HEK293T (cell line): Measurements from ENCODE around the gene PFN4.

Source experiments
- BHLHE40 ChIP-seq: fragments of 450-650 bp; IDR thresholded peaks from 2 replicates; pipeline ENCODE4 v1.6.1; 2016; ENCODE audit warnings: mild to moderate bottlenecking, moderate library complexity, borderline replicate concordance
- ELF4 ChIP-seq: fragments of 450-650 bp; IDR thresholded peaks from 2 replicates; pipeline ENCODE4 v1.6.1; 2017; ENCODE audit warnings: antibody characterized with exemption
- HDGF ChIP-seq: fragments of 450-650 bp; IDR thresholded peaks from 2 replicates; pipeline ENCODE4 v1.6.1; 2017; ENCODE audit warnings: antibody characterized with exemption, borderline replicate concordance
- NFRKB ChIP-seq: fragments of 450-650 bp; IDR thresholded peaks from 2 replicates; pipeline ENCODE4 v1.6.1; 2016; ENCODE audit warnings: mild to moderate bottlenecking, moderate library complexity
- SP1 ChIP-seq: fragments of 450-650 bp; IDR thresholded peaks from 2 replicates; pipeline ENCODE4 v1.6.1; 2017
- TARDBP ChIP-seq: fragments of 450-650 bp; IDR thresholded peaks from 2 replicates; pipeline ENCODE4 v1.6.1; 2016

GRCh38 chr2:24162494-24162893, 39.4 kb upstream of the PFN4 start:
- TF ChIP-seq TARDBP (no peak), NFRKB (no peak), SP1 (no peak), ELF4 (no peak), BHLHE40 (no peak), HDGF (no peak)
